Mesenchymal stem cell (in vitro differentiated cells and primary cell): ENCODE results near the gene FBXO11.

Experiments
- DNase-seq: peaks from one replicate; pipeline ENCODE4 v3.0.0-alpha.2; 2013
- H2AFZ ChIP-seq: one replicate; pipeline ENCODE4 v1.6.1; 2013; ENCODE audit warnings: low read depth, mild to moderate bottlenecking, control low read depth, inconsistent platforms, low read length, moderate library complexity
- H2AK5ac ChIP-seq: 2 replicates; pipeline ENCODE4 v1.6.1; 2013; ENCODE audit warnings: low read length, moderate library complexity, mild to moderate bottlenecking, inconsistent platforms; ENCODE audit not compliant: severe bottlenecking
- H2BK120ac ChIP-seq: one replicate; pipeline ENCODE4 v1.6.1; 2013; ENCODE audit warnings: low read depth, mild to moderate bottlenecking, inconsistent platforms, low read length, moderate library complexity
- H2BK12ac ChIP-seq, 2 experiments: one replicate each; pipeline ENCODE4 v1.6.1; 2013; ENCODE audit warnings: inconsistent platforms in 2 of 2, low read length in 2 of 2, mild to moderate bottlenecking in 2 of 2, moderate library complexity in 2 of 2, control low read depth in 1 of 2
- H2BK15ac ChIP-seq: one replicate; pipeline ENCODE4 v1.6.1; 2013; ENCODE audit warnings: mild to moderate bottlenecking, low read depth, inconsistent platforms; ENCODE audit not compliant: poor library complexity, severe bottlenecking
- H2BK5ac ChIP-seq: 2 replicates; pipeline ENCODE4 v1.6.1; 2013; ENCODE audit warnings: low read depth, mild to moderate bottlenecking, low read length, control low read depth, inconsistent platforms; ENCODE audit not compliant: poor library complexity, severe bottlenecking
- H3K14ac ChIP-seq, 2 experiments: one replicate each; pipeline ENCODE4 v1.6.1; 2013; ENCODE audit warnings: inconsistent platforms in 2 of 2, low read length in 2 of 2, control low read depth in 1 of 2, mild to moderate bottlenecking in 1 of 2, moderate library complexity in 1 of 2
- H3K18ac ChIP-seq, 2 experiments: one replicate each; pipeline ENCODE4 v1.6.1; 2013; ENCODE audit warnings: inconsistent platforms in 2 of 2, low read length in 2 of 2, control low read depth in 1 of 2, low read depth in 1 of 2, mild to moderate bottlenecking in 1 of 2
- H3K23ac ChIP-seq, 2 experiments: one replicate each; pipeline ENCODE4 v1.6.1; 2013; ENCODE audit warnings: inconsistent platforms in 2 of 2, low read length in 2 of 2, mild to moderate bottlenecking in 2 of 2, moderate library complexity in 2 of 2, control low read depth in 1 of 2
- H3K27ac ChIP-seq: 2 replicates; pipeline ENCODE4 v1.5.1; 2013; ENCODE audit warnings: mild to moderate bottlenecking, moderate library complexity, low read length, control low read depth, inconsistent platforms; ENCODE audit not compliant: poor library complexity, severe bottlenecking
- H3K27me3 ChIP-seq, 2 experiments: 2 replicates each; pipeline versions ENCODE4 v1.6.1 to v1.7.0; 2013; ENCODE audit warnings: low read length in 2 of 2, mild to moderate bottlenecking in 2 of 2, moderate library complexity in 2 of 2, control low read depth in 1 of 2, inconsistent platforms in 1 of 2; ENCODE audit not compliant: control insufficient read depth in 1 of 2, insufficient read depth in 1 of 2
- H3K36me3 ChIP-seq, 2 experiments: 2 replicates each; pipeline versions ENCODE4 v1.6.1 to v1.7.0; 2013; ENCODE audit warnings: low read length in 2 of 2, control low read depth in 1 of 2, inconsistent platforms in 1 of 2, low read depth in 1 of 2, mild to moderate bottlenecking in 1 of 2; ENCODE audit not compliant: insufficient read depth in 2 of 2, control insufficient read depth in 1 of 2
- H3K4ac ChIP-seq, 2 experiments: one replicate each; pipeline ENCODE4 v1.6.1; 2013; ENCODE audit warnings: inconsistent platforms in 2 of 2, low read length in 2 of 2, mild to moderate bottlenecking in 2 of 2, moderate library complexity in 2 of 2, control low read depth in 1 of 2, low read depth in 1 of 2
- H3K4me1 ChIP-seq: 2 replicates; pipeline ENCODE4 v1.6.1; 2013; ENCODE audit warnings: low read depth, low read length, control low read depth; ENCODE audit not compliant: control insufficient read depth, insufficient read depth
- H3K4me2 ChIP-seq: 2 replicates; pipeline ENCODE4 v1.6.1; 2013; ENCODE audit warnings: low read length, mild to moderate bottlenecking, inconsistent platforms; ENCODE audit not compliant: poor library complexity, severe bottlenecking
- H3K4me3 ChIP-seq, 2 experiments: 2 replicates each; pipeline versions ENCODE4 v1.5.1 to v1.7.0; 2013; ENCODE audit warnings: low read length in 2 of 2, mild to moderate bottlenecking in 2 of 2, control low read depth in 1 of 2, low read depth in 1 of 2; ENCODE audit not compliant: insufficient read depth in 1 of 2
- H3K79me1 ChIP-seq: replicated peaks from 2 replicates; pipeline ENCODE4 v1.6.1; 2013; ENCODE audit warnings: mild to moderate bottlenecking, control low read depth, low read length, inconsistent platforms; ENCODE audit not compliant: poor library complexity, severe bottlenecking
- H3K9ac ChIP-seq: 2 replicates; pipeline ENCODE4 v1.7.0; 2013; ENCODE audit warnings: mild to moderate bottlenecking, low read length, moderate library complexity
- H3K9me3 ChIP-seq: 2 replicates; pipeline ENCODE4 v1.7.0; 2013; ENCODE audit warnings: mild to moderate bottlenecking, low read length; ENCODE audit not compliant: control insufficient read depth
- H4K8ac ChIP-seq: one replicate; pipeline ENCODE4 v1.6.1; 2013; ENCODE audit warnings: inconsistent platforms, mild to moderate bottlenecking, low read length, moderate library complexity
- H4K91ac ChIP-seq: one replicate; pipeline ENCODE4 v1.6.1; 2013; ENCODE audit warnings: mild to moderate bottlenecking, low read length, inconsistent platforms
- WGBS: methylation state at CpG from one replicate; pipeline ENCODE4 v1.1.7; 2013; ENCODE audit warnings: mixed read lengths; 5-methylcytosine and 5-hydroxymethylcytosine counted together

Gene FBXO11

DNA sequence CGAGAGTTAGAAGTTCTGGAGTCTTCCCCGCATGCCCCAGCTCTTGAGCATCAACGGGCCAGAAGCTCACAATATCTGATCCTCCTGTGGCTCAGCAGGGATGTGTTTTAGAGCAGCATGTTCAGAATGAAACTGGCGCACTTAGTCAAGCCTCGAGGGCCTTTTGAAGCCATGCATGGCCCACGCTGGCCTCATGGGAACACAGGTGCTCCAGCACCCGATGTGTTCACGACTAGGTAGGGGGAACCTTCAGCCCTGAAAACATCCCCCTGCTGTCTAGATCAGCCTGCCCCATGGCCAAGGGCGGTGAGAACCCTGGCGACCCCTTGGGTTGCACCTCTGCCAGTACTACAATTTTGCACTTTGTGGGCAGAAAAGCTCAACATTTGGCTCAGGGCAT is 90.5 kb downstream of the FBXO11 start:
- Histone ChIP-seq H3K9me3 (no peaks in the 10 kb centered on the region), H2AK5ac (no peak overlapping the region), H2BK5ac (no peak overlapping the region), H3K18ac (peak overlapping the region in 1 of 2 experiments; percentile 2), H3K4ac (no peak overlapping the region), H3K36me3 (peaks cover 21 to 96% of the 10 kb centered on the region in 2 experiments), H3K4me2 (no peak overlapping the region), H4K8ac (no peak overlapping the region), H3K9ac (no peak overlapping the region), H3K4me3 (no peak overlapping the region), H3K27ac (no peak overlapping the region), H2AFZ (no peak overlapping the region), H2BK12ac (no peak overlapping the region), H4K91ac (no peak overlapping the region), H3K4me1 (no peaks in the 10 kb centered on the region), H3K79me1 (peaks cover 13% of the 10 kb centered on the region), H2BK15ac (no peak overlapping the region), H3K14ac (no peak overlapping the region), H2BK120ac (no peak overlapping the region), H3K27me3 (no peaks in the 10 kb centered on the region), H3K23ac (no peak overlapping the region)
- 98% methylated on average over 10 of the region's 10 CpGs for WGBS
- no peak for DNase-seq

DNA sequence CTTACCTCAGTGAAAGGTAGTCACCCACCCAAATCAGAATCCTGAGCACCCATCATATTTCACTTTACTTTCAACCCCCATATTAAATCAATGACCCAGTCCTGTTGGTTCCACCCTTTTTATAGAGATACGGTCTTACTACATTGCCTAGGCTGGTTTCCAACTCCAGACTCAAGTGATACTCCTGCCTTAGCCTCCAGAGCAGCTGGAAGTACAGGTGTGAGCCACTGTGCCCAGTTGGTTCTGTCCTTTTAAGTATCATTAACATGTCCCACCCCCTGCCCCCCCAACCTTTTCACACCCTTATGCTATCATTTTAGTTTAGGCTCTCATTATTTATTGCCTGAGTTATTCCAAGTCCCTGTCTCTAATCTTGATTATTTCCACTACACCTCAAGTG is 94.6 kb downstream of the FBXO11 start:
- WGBS = 89% methylated on average over 1 of the region's 1 CpG
- Histone ChIP-seq H4K91ac (no peak overlapping the region), H3K23ac (no peak overlapping the region), H3K18ac (no peak overlapping the region), H3K4me3 (no peak overlapping the region), H2AK5ac (no peak overlapping the region), H2BK120ac (no peak overlapping the region), H3K14ac (no peak overlapping the region), H2BK12ac (no peak overlapping the region), H3K36me3 (peaks cover 13 to 97% of the 10 kb centered on the region in 2 experiments), H2BK5ac (no peak overlapping the region), H3K4me1 (no peaks in the 10 kb centered on the region), H2AFZ (no peak overlapping the region), H3K9ac (no peak overlapping the region), H4K8ac (no peak overlapping the region), H3K4me2 (no peak overlapping the region), H2BK15ac (no peak overlapping the region), H3K79me1 (peaks cover 12% of the 10 kb centered on the region), H3K9me3 (no peaks in the 10 kb centered on the region), H3K27me3 (no peaks in the 10 kb centered on the region), H3K4ac (no peak overlapping the region), H3K27ac (no peak overlapping the region)
- DNase-seq = no peak

DNA sequence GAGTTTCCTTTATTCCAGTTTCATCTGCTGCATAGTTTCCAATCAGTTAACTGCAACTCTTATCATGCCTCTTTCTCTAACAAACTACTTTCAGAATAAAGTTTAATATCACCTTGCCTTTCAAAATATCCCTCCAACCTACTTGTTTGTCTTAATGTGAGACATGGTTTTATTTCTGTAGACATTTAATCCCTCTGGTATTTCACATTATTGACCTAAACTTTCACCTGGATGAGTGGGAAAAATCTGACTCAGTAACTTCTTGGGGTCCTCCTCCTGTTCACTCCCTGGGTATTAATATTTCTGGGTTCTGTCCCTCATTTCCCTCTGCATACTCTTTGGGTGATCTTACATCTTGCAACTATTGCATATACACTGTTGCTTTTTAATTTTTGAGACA is 95.4 kb downstream of the FBXO11 start:
- H3K14ac ChIP-seq = no peak overlapping the region
- no peak overlapping the region for H2BK12ac ChIP-seq
- H3K4ac ChIP-seq = no peak overlapping the region
- H3K23ac ChIP-seq = no peak overlapping the region
- no peak overlapping the region for H2AK5ac ChIP-seq
- no peaks in the 10 kb centered on the region for H3K4me1 ChIP-seq
- no peak overlapping the region for H3K18ac ChIP-seq
- H4K8ac ChIP-seq = no peak overlapping the region
- H3K9ac ChIP-seq = no peak overlapping the region
- H3K79me1 ChIP-seq = peaks cover 10% of the 10 kb centered on the region
- no peak for DNase-seq
- H3K4me3 ChIP-seq = no peak overlapping the region
- H3K27me3 ChIP-seq = no peaks in the 10 kb centered on the region
- no peak overlapping the region for H2BK120ac ChIP-seq
- H2AFZ ChIP-seq = no peak overlapping the region
- no peak overlapping the region for H4K91ac ChIP-seq
- H2BK5ac ChIP-seq = no peak overlapping the region
- H3K36me3 ChIP-seq = peaks cover 9 to 97% of the 10 kb centered on the region in 2 experiments
- H3K4me2 ChIP-seq = no peak overlapping the region
- no peak overlapping the region for H2BK15ac ChIP-seq
- no peaks in the 10 kb centered on the region for H3K9me3 ChIP-seq
- no peak overlapping the region for H3K27ac ChIP-seq

DNA sequence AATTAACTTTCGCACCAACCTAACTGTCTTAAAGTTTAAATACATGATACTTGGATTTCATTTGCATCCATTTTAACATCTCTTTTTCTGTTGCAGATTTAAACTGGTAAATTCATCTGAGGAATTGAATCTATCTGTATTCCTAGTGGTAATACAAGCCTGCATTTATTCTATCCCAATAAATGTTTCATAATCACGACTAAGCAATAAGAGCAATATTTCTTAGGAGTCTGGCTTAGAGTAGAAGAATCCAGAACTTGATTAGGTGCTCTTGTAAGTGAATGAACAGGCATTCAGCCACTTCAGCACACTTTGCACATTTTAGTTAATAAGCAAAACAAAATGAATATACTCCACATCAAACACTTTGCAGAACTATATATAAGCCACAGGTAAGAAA is 96.4 kb downstream of the FBXO11 start:
- no peak overlapping the region for H2BK12ac ChIP-seq
- no peak overlapping the region for H3K4me3 ChIP-seq
- WGBS = 100% methylated on average over 1 of the region's 2 CpGs
- H3K79me1 ChIP-seq = peaks cover 3% of the 10 kb centered on the region
- H3K4me2 ChIP-seq = no peak overlapping the region
- H3K9me3 ChIP-seq = no peaks in the 10 kb centered on the region
- peaks cover 0 to 97% of the 10 kb centered on the region in 2 experiments for H3K36me3 ChIP-seq
- no peak overlapping the region for H3K23ac ChIP-seq
- H2BK5ac ChIP-seq = no peak overlapping the region
- no peak overlapping the region for H4K91ac ChIP-seq
- no peaks in the 10 kb centered on the region for H3K27me3 ChIP-seq
- no peak for DNase-seq
- H3K4ac ChIP-seq = no peak overlapping the region
- H2AFZ ChIP-seq = no peak overlapping the region
- H3K9ac ChIP-seq = no peak overlapping the region
- H3K18ac ChIP-seq = no peak overlapping the region
- no peak overlapping the region for H3K14ac ChIP-seq
- H3K27ac ChIP-seq = no peak overlapping the region
- H2BK15ac ChIP-seq = no peak overlapping the region
- no peak overlapping the region for H2BK120ac ChIP-seq
- H3K4me1 ChIP-seq = no peaks in the 10 kb centered on the region
- no peak overlapping the region for H4K8ac ChIP-seq
- no peak overlapping the region for H2AK5ac ChIP-seq
